Keratinocyte (primary cell): Measurements from ENCODE around the gene KRTAP12-1.

Experiments used
- CTCF ChIP-seq, 3 experiments: IDR thresholded peaks in 1 of 3; conservative IDR thresholded peaks in 1 of 3; optimal IDR thresholded peaks in 1 of 3; 2 replicates in 2 of 3; 3 replicates in 1 of 3; pipeline versions ENCODE3 to v1.5.1; 2011; ENCODE audit warnings: low read length in 3 of 3, mild to moderate bottlenecking in 3 of 3, moderate library complexity in 2 of 3, control low read depth in 1 of 3, inconsistent platforms in 1 of 3; ENCODE audit not compliant: insufficient read depth in 2 of 3; ENCODE audit errors: extremely low read depth in 1 of 3
- EZH2 ChIP-seq: IDR thresholded peaks from one replicate; pipeline ENCODE4 v1.6.1; 2012; ENCODE audit warnings: inconsistent platforms, mild to moderate bottlenecking, low read length, moderate library complexity

DNA sequence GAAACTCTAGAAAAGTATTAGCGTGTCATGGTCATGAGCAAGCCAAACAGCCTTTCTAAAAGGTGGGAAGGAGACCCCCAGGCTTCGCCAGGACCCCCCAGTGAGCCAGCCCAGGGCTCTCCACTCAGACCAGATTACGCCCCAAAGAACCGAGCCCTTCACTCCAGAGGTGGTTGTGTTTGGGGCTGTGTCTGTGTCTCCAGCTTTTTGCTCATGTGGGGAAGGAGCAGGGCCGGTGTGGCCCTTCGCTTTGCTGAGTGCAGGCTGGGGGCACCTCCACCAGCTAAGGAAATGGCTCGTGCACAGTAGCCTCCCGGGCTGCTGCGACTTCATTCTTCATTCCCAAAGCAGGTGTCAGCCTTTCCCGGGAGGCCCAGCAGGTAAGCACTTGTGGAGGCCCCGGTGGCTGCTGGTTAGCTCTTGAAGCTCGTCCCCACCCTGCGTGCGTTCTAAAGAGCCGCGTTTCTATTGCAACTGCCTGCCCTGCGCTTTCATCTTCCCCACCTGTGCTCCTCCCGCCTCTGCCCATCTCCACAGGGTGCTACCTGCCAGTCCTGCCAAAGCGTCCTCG, 28.9 kb upstream of the KRTAP12-1 start:
- no peak for TF ChIP-seq EZH2
- no peak for TF ChIP-seq CTCF (optimal IDR thresholded peaks at IDR 0.05 in 1 of 3, IDR thresholded peaks at IDR 0.05 in 1 of 3, conservative IDR thresholded peaks at IDR 0.05 in 1 of 3; ENCODE audit: extremely low read depth in 1 of 3, insufficient read depth in 2 of 3, low read length in 3 of 3)
